HUES48 (cell line): ENCODE results near the gene CLN5.

Experiments
- H3K27ac ChIP-seq: one replicate; pipeline ENCODE4 v1.7.0; 2013; ENCODE audit warnings: low read depth, low read length, inconsistent platforms
- H3K27me3 ChIP-seq: 2 replicates; pipeline ENCODE4 v1.6.1; 2013; ENCODE audit warnings: mild to moderate bottlenecking, low read length; ENCODE audit not compliant: control insufficient read depth, insufficient read depth
- H3K36me3 ChIP-seq: 2 replicates; pipeline ENCODE4 v1.6.1; 2013; ENCODE audit warnings: low read length; ENCODE audit not compliant: control insufficient read depth, insufficient read depth
- H3K4me1 ChIP-seq: 2 replicates; pipeline ENCODE4 v1.6.1; 2013; ENCODE audit warnings: mild to moderate bottlenecking, low read length; ENCODE audit not compliant: control insufficient read depth, insufficient read depth
- H3K4me3 ChIP-seq: 2 replicates; pipeline ENCODE4 v1.5.1; 2013; ENCODE audit warnings: mild to moderate bottlenecking, low read depth, low read length
- H3K9ac ChIP-seq: 2 replicates; pipeline ENCODE4 v1.6.1; 2013; ENCODE audit warnings: mild to moderate bottlenecking, low read depth, low read length, moderate library complexity
- H3K9me3 ChIP-seq: 2 replicates; pipeline ENCODE4 v1.6.1; 2013; ENCODE audit warnings: low read length; ENCODE audit not compliant: control insufficient read depth, insufficient read depth

CLN5 gene

GRCh38 chr13:77019756-77020155, 27.9 kb downstream of the CLN5 start:
- Histone ChIP-seq H3K4me1 (0 out of 2 replicates have a peak, but pooled peaks cover under 1% of the 10 kb centered on the region), H3K4me3 (no peak overlapping the region), H3K27me3 (no peaks in the 10 kb centered on the region), H3K9me3 (no peaks in the 10 kb centered on the region), H3K36me3 (peaks cover 53% of the 10 kb centered on the region), H3K9ac (no peak overlapping the region), H3K27ac (no peak overlapping the region)

GRCh38 chr13:77022341-77022740, 30.5 kb downstream of the CLN5 start:
- Histone ChIP-seq H3K4me3 (no peak overlapping the region), H3K27me3 (no peaks in the 10 kb centered on the region), H3K36me3 (peaks cover 27% of the 10 kb centered on the region), H3K4me1 (peaks cover 10% of the 10 kb centered on the region; the same call in 1 of the 2 replicates), H3K27ac (no peak overlapping the region), H3K9me3 (no peaks in the 10 kb centered on the region), H3K9ac (no peak overlapping the region)

- no peaks in the 10 kb centered on the region for H3K9me3 ChIP-seq
- H3K9ac ChIP-seq = peak overlapping the region; percentile 91; the same call in 1 of the 2 replicates
- H3K27me3 ChIP-seq = no peaks in the 10 kb centered on the region
- peak overlapping the region; percentile 71 for H3K4me3 ChIP-seq
- H3K36me3 ChIP-seq = peaks cover 4% of the 10 kb centered on the region
- H3K4me1 ChIP-seq = peaks cover 15% of the 10 kb centered on the region
- peak overlapping the region; percentile 97 for H3K27ac ChIP-seq
Observed at GRCh38 chr13:77026255-77026860, 34.5 kb downstream of the CLN5 start.

- no peaks in the 10 kb centered on the region for H3K36me3 ChIP-seq
- H3K4me3 ChIP-seq = peak within 1 kb of the TSS; percentile 71
- no peaks in the 10 kb centered on the region for H3K9me3 ChIP-seq
- no peaks in the 10 kb centered on the region for H3K27me3 ChIP-seq
- peak within 1 kb of the TSS; percentile 91 for H3K9ac ChIP-seq
- H3K4me1 ChIP-seq = peaks cover 15% of the 10 kb centered on the region
- H3K27ac ChIP-seq = peak within 1 kb of the TSS; percentile 97
Observed at GRCh38 chr13:77026861-77027621, 35.2 kb downstream of the CLN5 start, which contains the start of gene FBXL3. Gene FBXL3, minus strand, starts transcription at chr13:77027159. Its CDS starts 5,299 bp downstream, at chr13:77021860.

DNA sequence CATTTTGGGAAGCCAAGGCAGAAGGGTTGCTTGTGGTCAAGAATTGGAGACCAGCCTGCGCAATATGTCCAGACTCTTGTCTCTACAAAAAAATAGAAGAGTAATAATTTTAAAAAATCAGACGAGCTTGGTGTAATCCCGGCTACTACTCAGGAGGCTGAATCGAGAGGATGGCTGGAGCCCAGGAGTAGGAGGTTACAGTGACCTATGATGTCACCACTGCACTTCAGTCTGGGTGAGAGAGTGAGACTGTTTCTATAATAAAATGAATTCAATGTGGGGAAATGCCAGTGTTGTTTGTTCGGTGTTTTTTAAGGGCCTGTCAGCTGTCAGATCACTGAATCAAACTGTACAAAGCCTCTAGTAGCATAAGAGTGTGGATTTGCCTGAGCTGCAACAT, 36.3 kb downstream of the CLN5 start:
- Histone ChIP-seq H3K27ac (no peak overlapping the region), H3K27me3 (no peaks in the 10 kb centered on the region), H3K36me3 (no peaks in the 10 kb centered on the region), H3K4me3 (peak overlapping the region; percentile 71), H3K9ac (no peak overlapping the region), H3K9me3 (no peaks in the 10 kb centered on the region), H3K4me1 (peaks cover 15% of the 10 kb centered on the region)

DNA sequence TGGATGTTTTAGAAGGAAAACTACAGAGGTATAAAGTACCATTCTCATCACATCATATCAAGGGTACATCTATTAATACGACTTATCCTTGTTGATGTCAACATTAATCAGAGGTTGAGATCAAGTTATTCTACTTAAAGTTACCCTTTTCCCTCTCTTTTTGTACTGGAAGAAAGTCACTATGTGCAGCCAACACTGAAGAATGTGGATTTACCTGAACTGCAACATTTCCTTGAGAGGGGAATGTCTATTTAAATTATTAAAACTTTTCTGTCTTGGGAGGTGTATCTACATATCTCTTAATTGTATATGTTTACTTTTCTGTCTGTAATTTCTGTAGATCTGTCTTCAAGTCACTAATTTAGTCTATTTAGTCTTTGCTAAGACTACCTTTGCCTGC, 37.6 kb downstream of the CLN5 start:
- Histone ChIP-seq H3K27ac (no peak overlapping the region), H3K36me3 (no peaks in the 10 kb centered on the region), H3K4me3 (no peak overlapping the region), H3K9ac (no peak overlapping the region), H3K9me3 (no peaks in the 10 kb centered on the region), H3K27me3 (no peaks in the 10 kb centered on the region), H3K4me1 (peaks cover 15% of the 10 kb centered on the region)

DNA sequence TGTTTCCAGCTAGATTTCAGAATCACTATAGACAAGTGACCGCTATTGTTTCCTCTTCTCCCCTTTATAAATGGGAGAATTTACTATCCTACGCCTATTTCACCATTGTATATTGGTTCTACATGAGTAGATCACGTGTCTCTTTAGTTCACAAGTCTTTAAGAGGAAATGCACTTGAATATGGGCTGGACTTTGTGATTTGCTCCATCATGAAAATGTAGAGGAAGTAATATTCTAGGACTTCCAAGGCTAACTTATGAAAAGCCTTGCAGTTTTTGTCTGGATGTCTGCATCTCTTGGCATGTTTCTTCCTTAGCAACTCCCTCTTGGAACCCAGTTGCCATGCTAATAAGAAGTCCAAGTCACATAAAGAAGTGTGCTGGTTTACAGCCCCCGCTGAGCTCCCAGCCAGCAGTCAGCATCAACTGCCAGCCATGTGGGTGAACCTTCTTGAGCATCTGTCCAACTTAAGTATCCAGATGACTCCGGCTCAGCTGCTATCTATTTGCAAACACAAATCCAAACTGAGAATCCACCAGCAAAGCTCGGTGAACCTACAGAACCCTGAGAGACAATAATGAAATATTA, 39.9 kb downstream of the CLN5 start:
- H3K27me3 ChIP-seq = no peaks in the 10 kb centered on the region
- H3K9me3 ChIP-seq = no peaks in the 10 kb centered on the region
- peaks cover 5% of the 10 kb centered on the region; the same call in 1 of the 2 replicates for H3K4me1 ChIP-seq
- no peak overlapping the region for H3K4me3 ChIP-seq
- H3K36me3 ChIP-seq = no peaks in the 10 kb centered on the region
- H3K27ac ChIP-seq = no peak overlapping the region
- H3K9ac ChIP-seq = no peak overlapping the region

DNA sequence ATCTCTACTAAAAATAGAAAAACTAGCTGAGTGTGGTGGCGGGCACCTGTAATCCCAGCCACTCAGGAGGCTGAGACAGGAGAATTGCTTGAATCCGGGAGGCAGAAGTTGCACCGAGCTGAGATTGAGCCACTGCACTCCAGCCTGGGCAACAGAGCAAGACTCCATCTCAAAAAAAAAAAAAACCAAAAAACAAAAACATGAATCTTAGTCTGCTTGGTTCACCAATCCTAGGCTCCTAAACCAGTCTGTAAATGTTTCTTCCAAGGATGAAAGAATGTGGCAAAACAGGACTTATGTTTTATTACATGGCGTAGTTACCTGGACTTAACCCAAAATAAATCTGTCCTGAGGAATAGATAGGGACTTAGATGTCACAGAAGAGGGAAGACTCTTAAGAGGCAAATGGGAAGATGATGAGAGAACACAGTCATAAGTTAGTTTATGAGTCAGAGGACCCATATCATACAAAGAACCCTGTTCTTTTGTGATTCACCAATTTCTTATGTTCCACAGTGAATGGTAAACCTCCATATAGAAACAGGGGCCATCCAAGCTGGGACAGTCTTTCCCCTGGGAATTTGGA, 41.9 kb downstream of the CLN5 start:
- H3K4me1 ChIP-seq = no peaks in the 10 kb centered on the region
- H3K27me3 ChIP-seq = no peaks in the 10 kb centered on the region
- no peak overlapping the region for H3K9ac ChIP-seq
- no peaks in the 10 kb centered on the region for H3K9me3 ChIP-seq
- no peaks in the 10 kb centered on the region for H3K36me3 ChIP-seq
- no peak overlapping the region for H3K27ac ChIP-seq
- H3K4me3 ChIP-seq = no peak overlapping the region

- no peak overlapping the region for H3K4me3 ChIP-seq
- no peaks in the 10 kb centered on the region for H3K36me3 ChIP-seq
- no peaks in the 10 kb centered on the region for H3K27me3 ChIP-seq
- no peak overlapping the region for H3K27ac ChIP-seq
- H3K9me3 ChIP-seq = no peaks in the 10 kb centered on the region
- no peaks in the 10 kb centered on the region for H3K4me1 ChIP-seq
- H3K9ac ChIP-seq = no peak overlapping the region
Observed at GRCh38 chr13:77034881-77035280, 43.0 kb downstream of the CLN5 start.

DNA sequence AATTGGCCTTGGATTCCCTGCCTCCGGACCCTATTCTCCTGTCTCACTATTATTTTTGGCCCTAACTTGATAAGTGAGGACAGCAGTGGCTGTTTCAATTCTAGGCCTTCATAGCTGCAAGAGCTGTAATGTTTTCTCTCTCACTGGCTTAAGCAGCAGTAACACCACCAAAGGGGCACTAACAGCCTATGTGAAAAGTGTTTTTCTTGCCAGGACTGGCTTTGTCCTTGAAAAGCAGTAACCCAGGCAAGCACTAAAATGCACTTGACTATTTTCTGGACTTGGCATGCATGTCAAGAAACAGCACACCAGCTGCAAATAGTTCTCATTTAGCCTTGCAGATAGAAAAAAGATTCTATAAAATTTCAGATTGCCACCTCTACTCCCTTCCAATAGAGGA, 44.4 kb downstream of the CLN5 start:
- Histone ChIP-seq H3K36me3 (no peaks in the 10 kb centered on the region), H3K4me3 (no peak overlapping the region), H3K27ac (no peak overlapping the region), H3K27me3 (no peaks in the 10 kb centered on the region), H3K9ac (no peak overlapping the region), H3K9me3 (no peaks in the 10 kb centered on the region), H3K4me1 (no peaks in the 10 kb centered on the region)
